Aorta (tissue), 5 donors: ENCODE data around the gene CDH19. TPM values are rescaled to one million over a fixed set of nuclear protein-coding genes. Genes with fewer than 3 reads are reported as not detected.

Experiments used
- ATAC-seq: fragments of 200-7000 bp; cut with Tn5 transposase; one replicate; pipeline ENCODE4 v1.9.1; 2022; ENCODE audit warnings: moderate library complexity; ENCODE audit not compliant: low FRiP score
- DNase-seq, 2 donors: peaks; one replicate each; pipeline ENCODE4 v3.0.0-alpha.2; 2020
- H3K27ac ChIP-seq, 2 donors: one replicate each; pipeline ENCODE4 v1.5.1; 2013; ENCODE audit warnings: low read length in 2 of 2, mild to moderate bottlenecking in 2 of 2, moderate library complexity in 2 of 2, control low read depth in 1 of 2, inconsistent platforms in 1 of 2, low read depth in 1 of 2
- H3K27me3 ChIP-seq, 2 donors: one replicate each; pipeline ENCODE4 v1.6.1; 2013; ENCODE audit warnings: control low read depth in 1 of 2, low read length in 1 of 2, mild to moderate bottlenecking in 1 of 2, moderate library complexity in 1 of 2; ENCODE audit not compliant: insufficient read depth in 2 of 2, control insufficient read depth in 1 of 2
- H3K36me3 ChIP-seq, 2 donors: one replicate each; pipeline ENCODE4 v1.6.1; 2013; ENCODE audit warnings: control low read depth in 1 of 2, low read length in 1 of 2, mild to moderate bottlenecking in 1 of 2; ENCODE audit not compliant: insufficient read depth in 2 of 2, control insufficient read depth in 1 of 2
- H3K4me1 ChIP-seq, 2 donors: one replicate each; pipeline ENCODE4 v1.6.1; 2013; ENCODE audit warnings: low read length in 2 of 2, control low read depth in 1 of 2, mild to moderate bottlenecking in 1 of 2, moderate library complexity in 1 of 2; ENCODE audit not compliant: insufficient read depth in 2 of 2, control insufficient read depth in 1 of 2
- H3K4me3 ChIP-seq, 2 donors: one replicate each; pipeline ENCODE4 v1.5.1; 2013; ENCODE audit warnings: low read length in 2 of 2, control low read depth in 1 of 2, mild to moderate bottlenecking in 1 of 2
- H3K9me3 ChIP-seq: one replicate; pipeline ENCODE4 v1.6.1; 2013; ENCODE audit warnings: mild to moderate bottlenecking, low read length; ENCODE audit not compliant: control insufficient read depth
- WGBS, 2 donors: extraction: QIAGEN DNeasy Blood & Tissue Kit; methylation state at CpG; one replicate each; pipeline ENCODE4 v1.1.7; 2013; 5-methylcytosine and 5-hydroxymethylcytosine counted together
- intact Hi-C, 2 donors: fragments of 100-400 bp; cut with DNase I; formaldehyde crosslinking; loops; one replicate each; pipeline versions ENCODE4 v1.14.2 to v1.15.0; 2022
- polyA plus RNA-seq, 2 donors: library from polyadenylated mRNA; stranded (reverse); fragments of 200-250 nt; gene quantifications; one replicate each; pipeline ENCODE4 v1.2.3, GENCODE V29; 2013
- total RNA-seq, 2 donors: library from RNA; stranded (reverse); fragmentation: NEBNext Ultra II Directional; extraction: Animal tissue kit (Norgen Biotek cat#: 25700); gene quantifications; one replicate each; pipeline ENCODE4 v1.2.1, GENCODE V29; 2021
- donor health status: healthy with polysubstance abuse.
- donor health status: Bipolar disorder and iron deficiency.
- donor health status: DM: no; HTN: no; CAD: no.
- donor health status: DM: no; HTN: no; CAD: no.
- donor health status: DM: yes; HTN: yes; CAD: no.

The CDH19 gene
- total and polyA plus RNA-seq, 4 donors: 0.38 to 9.6 (median 4.4) TPM

DNA sequence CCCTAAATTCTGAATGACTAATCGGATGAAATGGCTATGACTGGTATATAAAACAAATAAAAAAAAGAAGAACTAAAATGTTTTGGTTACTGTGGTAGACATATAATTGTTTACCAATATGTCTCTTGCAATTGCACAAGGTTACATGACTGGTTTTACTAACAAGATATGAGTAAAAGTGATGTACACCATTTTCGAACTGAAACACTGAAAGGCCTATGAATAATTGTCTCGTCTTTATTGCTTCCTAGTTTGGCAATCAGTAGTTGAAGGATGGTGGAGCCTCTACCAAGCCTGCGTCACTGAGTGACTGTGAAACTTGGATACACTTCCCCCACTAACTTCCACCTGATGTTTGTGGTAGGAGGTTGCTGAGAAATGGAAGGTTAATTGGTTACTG is 16.5 kb downstream of the CDH19 start:
- 74 to 89% methylated on average over 4 of the region's 4 CpGs for WGBS, 2 donors
- Histone ChIP-seq H3K4me1 (no peaks in the 10 kb centered on the region), H3K36me3 (no peaks in the 10 kb centered on the region), H3K9me3 (no peaks in the 10 kb centered on the region), H3K4me3 (no peak overlapping the region), H3K27ac (no peak overlapping the region), H3K27me3 (no peaks in the 10 kb centered on the region)
- DNase-seq: no peak
- no peak for ATAC-seq
- intact Hi-C loops: no loop called here

DNA sequence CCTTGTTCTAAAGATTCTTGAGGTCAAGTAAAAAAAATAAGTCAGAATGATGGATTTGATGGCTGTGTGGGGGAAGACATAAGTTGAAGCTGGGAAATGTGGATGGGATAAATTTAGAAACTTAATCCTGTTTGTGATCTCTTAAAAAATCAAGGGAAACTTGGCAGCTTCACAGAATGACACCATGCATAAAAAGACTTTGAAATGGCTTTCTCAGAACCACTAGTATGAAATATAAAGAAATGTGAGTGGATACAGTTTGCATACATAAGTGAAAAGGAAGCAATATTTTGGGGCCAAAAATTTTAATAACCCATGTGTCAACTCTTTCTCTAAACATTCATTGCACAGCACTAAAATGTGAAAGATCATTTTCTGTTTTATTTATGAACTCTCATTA is 21.7 kb downstream of the CDH19 start:
- H3K4me3 ChIP-seq: no peak overlapping the region
- H3K27ac ChIP-seq: no peak overlapping the region
- DNase-seq (no peak), ATAC-seq (no peak)
- H3K4me1 ChIP-seq: no peaks in the 10 kb centered on the region
- no peaks in the 10 kb centered on the region for H3K27me3 ChIP-seq
- intact Hi-C loops: no loop called here
- H3K9me3 ChIP-seq: no peaks in the 10 kb centered on the region
- H3K36me3 ChIP-seq: no peaks in the 10 kb centered on the region

- ATAC-seq (no peak), DNase-seq (no peak)
- intact Hi-C loops: no loop called here
- Histone ChIP-seq H3K4me3 (no peak overlapping the region), H3K27me3 (no peaks in the 10 kb centered on the region), H3K36me3 (no peaks in the 10 kb centered on the region), H3K4me1 (no peaks in the 10 kb centered on the region), H3K9me3 (no peaks in the 10 kb centered on the region), H3K27ac (no peak overlapping the region)
- WGBS, 2 donors: 83 to 84% methylated on average over 2 of the region's 2 CpGs
Observed at GRCh38 chr18:66575263-66575662, 28.6 kb downstream of the CDH19 start.

GRCh38 chr18:66571845-66572244 is 32.0 kb downstream of the CDH19 start:
- no peak for ATAC-seq

DNA sequence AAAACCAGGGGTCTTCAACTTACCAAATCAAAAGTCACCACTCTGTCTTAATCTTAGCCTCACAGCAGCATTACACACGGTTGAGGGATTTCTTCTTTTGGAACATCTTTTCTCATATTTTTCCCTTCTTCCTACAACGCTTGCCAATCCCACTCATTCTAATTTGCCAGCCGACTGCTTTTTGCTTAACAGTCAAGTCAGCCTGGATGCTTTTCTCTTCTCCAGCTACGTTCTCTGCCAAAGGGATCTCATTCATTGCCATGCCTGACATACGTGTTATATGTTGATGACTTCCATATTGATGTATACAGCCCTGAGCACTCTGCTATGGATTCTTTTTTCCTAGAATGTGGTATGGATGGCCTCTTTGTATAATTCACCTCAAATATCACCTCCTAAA is 37.3 kb downstream of the CDH19 start:
- ATAC-seq (no peak), DNase-seq (no peak)
- Histone ChIP-seq H3K27me3 (no peaks in the 10 kb centered on the region), H3K27ac (no peak overlapping the region), H3K4me3 (no peak overlapping the region), H3K4me1 (no peaks in the 10 kb centered on the region), H3K9me3 (peaks cover 3% of the 10 kb centered on the region), H3K36me3 (no peaks in the 10 kb centered on the region)
- intact Hi-C loops: no loop called here
- WGBS, 2 donors: 69 to 77% methylated on average over 5 of the region's 5 CpGs

More at GRCh38 chr18:66571845-66572244, 32.0 kb downstream of the CDH19 start:
- Histone ChIP-seq H3K9me3 (no peaks in the 10 kb centered on the region), H3K4me3 (no peak overlapping the region), H3K27ac (no peak overlapping the region), H3K36me3 (no peaks in the 10 kb centered on the region), H3K27me3 (no peaks in the 10 kb centered on the region), H3K4me1 (no peaks in the 10 kb centered on the region)
- WGBS, 2 donors: 69 to 82% methylated on average over 6 of the region's 6 CpGs
- intact Hi-C loops: no loop called here
- DNase-seq: no peak

- Histone ChIP-seq H3K4me3 (no peak overlapping the region), H3K4me1 (no peaks in the 10 kb centered on the region), H3K27me3 (no peaks in the 10 kb centered on the region), H3K36me3 (no peaks in the 10 kb centered on the region), H3K9me3 (peaks cover 3% of the 10 kb centered on the region), H3K27ac (no peak overlapping the region)
- ATAC-seq (no peak), DNase-seq (no peak)
- intact Hi-C loops: no loop called here
Observed at GRCh38 chr18:66564236-66564635, 39.7 kb downstream of the CDH19 start.

DNA sequence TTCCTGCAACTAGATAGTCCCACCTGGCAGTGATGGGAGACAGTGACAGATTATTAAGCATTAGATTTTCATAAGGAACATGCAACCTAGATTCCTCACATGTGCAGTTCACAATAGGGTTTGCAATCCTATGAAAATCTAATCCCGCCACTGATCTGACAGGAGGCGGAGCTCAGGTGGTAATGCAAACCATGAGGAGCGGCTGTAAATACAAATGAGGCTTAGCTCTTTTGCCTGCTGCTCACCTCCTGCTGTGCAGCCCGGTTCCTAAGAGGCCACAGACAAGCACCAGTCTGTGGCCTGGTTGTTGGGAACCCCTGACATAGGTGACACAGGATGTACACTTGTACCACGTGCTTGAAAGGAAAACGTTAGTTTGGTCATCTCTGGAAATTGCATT is 41.6 kb downstream of the CDH19 start:
- Histone ChIP-seq H3K4me3 (no peak overlapping the region), H3K27ac (no peak overlapping the region), H3K9me3 (peaks cover 3% of the 10 kb centered on the region), H3K27me3 (no peaks in the 10 kb centered on the region), H3K36me3 (no peaks in the 10 kb centered on the region), H3K4me1 (no peaks in the 10 kb centered on the region)
- intact Hi-C loops: no loop called here
- ATAC-seq (no peak), DNase-seq (no peak)
- WGBS, 2 donors: 84 to 88% methylated on average over 6 of the region's 6 CpGs

DNA sequence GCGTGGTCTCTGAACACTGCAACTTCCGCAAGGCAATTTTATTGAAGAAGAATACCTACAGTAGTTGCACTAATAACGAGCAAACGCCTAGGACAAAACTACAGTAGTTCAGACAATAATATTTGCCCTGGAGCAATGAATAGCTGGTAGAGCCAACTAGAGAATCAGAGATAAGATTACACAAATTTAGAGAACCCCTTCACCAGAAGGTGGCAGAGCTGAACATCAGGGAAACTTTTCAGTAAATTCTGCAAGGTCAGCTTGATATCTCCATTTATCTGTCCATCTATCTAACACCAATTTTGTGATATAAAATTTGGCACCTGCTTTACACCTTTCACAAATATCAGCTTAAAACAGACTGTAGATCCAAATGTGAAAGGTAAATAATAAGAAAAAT is 43.8 kb downstream of the CDH19 start:
- no peaks in the 10 kb centered on the region for H3K4me1 ChIP-seq
- DNase-seq (no peak), ATAC-seq (no peak)
- WGBS, 2 donors: 25 to 26% methylated on average over 4 of the region's 4 CpGs
- no peaks in the 10 kb centered on the region for H3K27me3 ChIP-seq
- no peak overlapping the region for H3K27ac ChIP-seq
- H3K9me3 ChIP-seq: peaks cover 3% of the 10 kb centered on the region
- no peaks in the 10 kb centered on the region for H3K36me3 ChIP-seq
- H3K4me3 ChIP-seq: no peak overlapping the region
- intact Hi-C loops: no loop called here

- Histone ChIP-seq H3K36me3 (no peaks in the 10 kb centered on the region), H3K4me1 (no peaks in the 10 kb centered on the region), H3K27ac (no peak overlapping the region), H3K27me3 (no peaks in the 10 kb centered on the region), H3K9me3 (peaks cover 3% of the 10 kb centered on the region), H3K4me3 (no peak overlapping the region)
- intact Hi-C loops: no loop called here
- ATAC-seq: no peak
- WGBS, 2 donors: 83 to 89% methylated on average over 5 of the region's 5 CpGs
- no peak for DNase-seq
Observed at GRCh38 chr18:66558773-66559172, 45.1 kb downstream of the CDH19 start.
